Karpas-422 (cell line): ENCODE measurements around the gene CGN. TPM values are rescaled to one million over a fixed set of nuclear protein-coding genes. Genes with fewer than 3 reads are reported as not detected.

ENCODE experiments used
- DNase-seq: peaks from one replicate; pipeline ENCODE4 v3.0.0-alpha.2; 2015
- H2AFZ ChIP-seq: fragments of 200-600 bp; sonication (generic); 2 replicates; pipeline ENCODE4 v1.6.1; 2014; ENCODE audit warnings: antibody characterized with exemption, low read length, mixed read lengths
- H3K27ac ChIP-seq: fragments of 200-600 bp; sonication (generic); 2 replicates; pipeline ENCODE4 v1.5.1; 2014; ENCODE audit warnings: mild to moderate bottlenecking, low read length, moderate library complexity
- H3K27me3 ChIP-seq: fragments of 200-600 bp; sonication (generic); 2 replicates; pipeline ENCODE4 v1.6.1; 2014; ENCODE audit warnings: low read length, mixed read lengths
- H3K36me3 ChIP-seq: fragments of 200-600 bp; sonication (generic); 2 replicates; pipeline ENCODE4 v1.6.1; 2014; ENCODE audit warnings: low read length, mixed read lengths; ENCODE audit not compliant: insufficient read depth
- H3K4me1 ChIP-seq: fragments of 200-600 bp; sonication (generic); 2 replicates; pipeline ENCODE4 v1.6.1; 2014; ENCODE audit warnings: mild to moderate bottlenecking, low read length, mixed read lengths
- H3K4me2 ChIP-seq: fragments of 200-600 bp; sonication (generic); 2 replicates; pipeline ENCODE4 v1.6.1; 2014; ENCODE audit warnings: low read length, low read depth, mild to moderate bottlenecking; ENCODE audit not compliant: poor library complexity, severe bottlenecking
- H3K4me3 ChIP-seq: fragments of 200-600 bp; sonication (generic); 2 replicates; pipeline ENCODE4 v1.5.1; 2014; ENCODE audit warnings: mild to moderate bottlenecking, antibody characterized with exemption, low read length, mixed read lengths
- H3K79me2 ChIP-seq: fragments of 200-600 bp; sonication (generic); 2 replicates; pipeline ENCODE4 v1.6.1; 2014; ENCODE audit warnings: mild to moderate bottlenecking, low read length, mixed read lengths
- H3K9ac ChIP-seq: fragments of 200-600 bp; sonication (generic); 2 replicates; pipeline ENCODE4 v1.6.0; 2014; ENCODE audit warnings: low read length
- H3K9me2 ChIP-seq: fragments of 200-600 bp; sonication (generic), shearing (Covaris generic); replicated peaks from 2 replicates; pipeline ENCODE4 v1.6.0; 2014; ENCODE audit warnings: mild to moderate bottlenecking, low read length, moderate library complexity; ENCODE audit not compliant: insufficient read depth
- H3K9me3 ChIP-seq: fragments of 300-700, 200-600 bp; sonication (generic); 2 replicates; pipeline ENCODE4 v1.6.1; 2014; ENCODE audit warnings: low read length, mixed read lengths
- H4K20me1 ChIP-seq: fragments of 200-600 bp; sonication (generic); 2 replicates; pipeline ENCODE4 v1.6.1; 2014; ENCODE audit warnings: mild to moderate bottlenecking, antibody characterized with exemption, low read length, low read depth; ENCODE audit not compliant: insufficient read depth
- small RNA-seq: library from RNA; depleted of rRNA; stranded (forward); fragments of <200 nt; gene quantifications from one replicate; pipeline ENCODE3, GENCODE V24; 2014
- total RNA-seq: library from RNA; depleted of rRNA; stranded (reverse); fragments of >200 nt; shearing (Covaris generic); gene quantifications from 2 replicates; pipeline ENCODE4 v1.2.3, GENCODE V29; 2014; ENCODE audit warnings: low replicate concordance; rRNA removed

Gene CGN
- total RNA-seq, 1 experiment from 2014 or later: not detected

GRCh38 chr1:151585622-151586021, 74.4 kb downstream of the CGN start:
- no peaks in the 10 kb centered on the region for H3K79me2 ChIP-seq
- H3K4me1 ChIP-seq: no peaks in the 10 kb centered on the region
- H4K20me1 ChIP-seq: no peaks in the 10 kb centered on the region
- no peaks in the 10 kb centered on the region for H3K36me3 ChIP-seq
- no peaks in the 10 kb centered on the region for H3K27me3 ChIP-seq
- H3K27ac ChIP-seq: no peak overlapping the region
- DNase-seq: no peak
- no peak overlapping the region for H2AFZ ChIP-seq
- H3K4me2 ChIP-seq: no peak overlapping the region
- H3K4me3 ChIP-seq: no peak overlapping the region
- no peak overlapping the region for H3K9ac ChIP-seq
- H3K9me3 ChIP-seq: no peaks in the 10 kb centered on the region
- H3K9me2 ChIP-seq: no peaks in the 10 kb centered on the region

Small RNA genes lying within 50 kb of the gene (small RNA-seq; reads per million reads assigned to genes)
- gene MIR554 (not detected), gene RF00405 (not detected)

Other genes with a start within 250 kb of the CGN start
- gene ZNF687, start 229.1 kb upstream of the CGN start, total RNA-seq: 21.3 and 33.5 TPM in 2 replicates
- gene PI4KB, start 184.0 kb upstream of the CGN start, total RNA-seq: 29.4 and 42.6 TPM in 2 replicates
- gene RFX5, start 164.1 kb upstream of the CGN start, total RNA-seq: 101 and 159 TPM in 2 replicates
- gene SELENBP1, start 138.7 kb upstream of the CGN start, total RNA-seq: not detected in 2 replicates
- 346 and 381 TPM in 2 replicates for gene PSMB4, start 111.8 kb upstream of the CGN start, total RNA-seq
- 54.1 and 78.7 TPM in 2 replicates for gene POGZ, start 51.9 kb upstream of the CGN start, total RNA-seq
- not detected in 2 replicates for gene TUFT1, start 28.9 kb downstream of the CGN start, total RNA-seq
- 28.3 and 40.4 TPM in 2 replicates for gene SNX27, start 100.7 kb downstream of the CGN start, total RNA-seq
- not detected in 2 replicates for gene CELF3, start 205.4 kb downstream of the CGN start, total RNA-seq
- gene RIIAD1, start 210.1 kb downstream of the CGN start, total RNA-seq: not detected in 2 replicates